ENCODE measurements around the gene CELF4. TPM values are rescaled to one million over a fixed set of nuclear protein-coding genes. Genes with fewer than 3 reads are reported as not detected.

Gene CELF4
- total and polyA plus RNA-seq, 10 donors, result 0.46 to 3.5 (median 0.78) TPM

DNA sequence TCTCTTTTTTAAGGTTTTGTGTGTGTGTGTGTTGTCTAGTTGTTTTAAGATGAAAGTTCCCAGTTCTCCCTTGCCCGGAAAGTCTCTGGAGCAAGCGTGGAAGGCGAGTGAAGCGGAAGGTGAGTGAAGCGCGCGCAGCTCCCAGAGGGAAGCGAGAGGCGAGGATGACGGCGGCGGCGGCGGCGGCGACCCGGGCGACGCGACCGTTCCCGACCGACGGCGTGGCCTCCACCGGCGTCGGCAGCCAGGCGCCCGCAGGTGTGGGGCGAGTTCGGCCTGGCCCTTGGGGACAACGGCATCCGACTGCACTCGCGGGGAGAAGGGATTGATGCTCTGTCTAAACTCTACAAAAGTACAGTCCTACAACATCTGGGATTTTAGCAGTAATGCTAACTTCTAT lies 321.9 kb downstream of the CELF4 start:
- Histone ChIP-seq H3K27ac (no peak overlapping the region), H3K27me3 (replicated peaks in 1 of 7) (peaks cover 0 to 48% (median 7%) of the 10 kb centered on the region in 7 donors), H3K36me3 (no peaks in the 10 kb centered on the region), H3K4me1 (peaks cover 0 to 5% (median 0%) of the 10 kb centered on the region in 6 donors), H3K4me3 (no peak overlapping the region), H3K9me3 (no peaks in the 10 kb centered on the region)
- TF ChIP-seq, protein P1, sequence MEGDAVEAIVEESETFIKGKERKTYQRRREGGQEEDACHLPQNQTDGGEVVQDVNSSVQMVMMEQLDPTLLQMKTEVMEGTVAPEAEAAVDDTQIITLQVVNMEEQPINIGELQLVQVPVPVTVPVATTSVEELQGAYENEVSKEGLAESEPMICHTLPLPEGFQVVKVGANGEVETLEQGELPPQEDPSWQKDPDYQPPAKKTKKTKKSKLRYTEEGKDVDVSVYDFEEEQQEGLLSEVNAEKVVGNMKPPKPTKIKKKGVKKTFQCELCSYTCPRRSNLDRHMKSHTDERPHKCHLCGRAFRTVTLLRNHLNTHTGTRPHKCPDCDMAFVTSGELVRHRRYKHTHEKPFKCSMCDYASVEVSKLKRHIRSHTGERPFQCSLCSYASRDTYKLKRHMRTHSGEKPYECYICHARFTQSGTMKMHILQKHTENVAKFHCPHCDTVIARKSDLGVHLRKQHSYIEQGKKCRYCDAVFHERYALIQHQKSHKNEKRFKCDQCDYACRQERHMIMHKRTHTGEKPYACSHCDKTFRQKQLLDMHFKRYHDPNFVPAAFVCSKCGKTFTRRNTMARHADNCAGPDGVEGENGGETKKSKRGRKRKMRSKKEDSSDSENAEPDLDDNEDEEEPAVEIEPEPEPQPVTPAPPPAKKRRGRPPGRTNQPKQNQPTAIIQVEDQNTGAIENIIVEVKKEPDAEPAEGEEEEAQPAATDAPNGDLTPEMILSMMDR (IDR thresholded peaks at IDR 0.05 in 8 of 11, conservative IDR thresholded peaks at IDR 0.05 in 3 of 11), result no peak
- TF ChIP-seq POLR2A (IDR thresholded peaks at IDR 0.05) (no peak), POLR2AphosphoS5 (IDR thresholded peaks at IDR 0.05) (no peak)
- peak; percentile 64 for DNase-seq
- 5 to 20% (median 10%) methylated on average over 23 to 36 of the region's 36 CpGs for WGBS, 5 donors
- intact Hi-C loops (cut with DNase I; ENCODE audit: low total_unique reads), result no loop called here

DNA sequence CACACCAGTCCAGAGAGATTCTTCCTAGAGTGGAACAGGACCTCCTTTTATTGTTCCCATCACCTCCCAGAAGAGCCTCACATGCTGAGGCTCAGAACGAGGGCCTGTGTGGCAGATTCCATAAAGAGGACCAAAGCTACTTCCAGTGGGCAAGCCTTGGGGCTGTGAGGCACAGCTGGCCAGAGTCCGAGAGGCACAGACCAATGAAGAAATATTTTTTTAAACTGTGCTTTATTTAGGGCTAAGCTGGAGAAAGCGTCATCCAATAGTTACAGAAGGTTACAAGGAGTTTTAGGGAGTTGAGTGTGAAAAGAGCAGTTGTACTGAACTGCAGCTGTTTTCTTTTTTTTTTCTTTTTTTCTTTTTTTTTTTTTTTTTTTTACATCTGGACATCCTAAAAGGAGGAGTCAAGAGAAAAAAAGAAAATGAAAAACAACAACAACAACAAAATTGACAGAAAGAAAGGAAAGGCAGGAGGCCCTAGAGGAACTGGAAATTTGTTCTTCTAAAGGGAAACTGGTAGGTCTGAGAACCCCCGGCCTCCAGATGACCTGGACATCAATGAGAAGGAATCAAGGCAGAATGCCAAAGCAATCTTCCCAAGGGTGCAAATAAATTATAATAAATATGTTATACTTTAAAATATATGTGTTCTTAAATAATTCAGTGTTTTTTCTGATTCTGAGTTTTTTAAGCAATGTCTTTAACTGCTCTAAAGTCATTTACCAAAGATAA lies 322.6 kb downstream of the CELF4 start:
- Histone ChIP-seq H3K9me3 (no peaks in the 10 kb centered on the region), H3K27ac (no peak overlapping the region), H3K27me3 (replicated peaks in 1 of 7) (peaks cover 0 to 47% (median 7%) of the 10 kb centered on the region in 7 donors), H3K36me3 (no peaks in the 10 kb centered on the region), H3K4me3 (no peak overlapping the region), H3K4me1 (peaks cover 0 to 5% (median 0%) of the 10 kb centered on the region in 6 donors)
- DNase-seq, result no peak
- intact Hi-C loops (cut with DNase I; ENCODE audit: low total_unique reads), result no loop called here
- 66 to 90% (median 75%) methylated on average over 4 of the region's 4 CpGs for WGBS, 5 donors
- TF ChIP-seq, protein P1 (IDR thresholded peaks at IDR 0.05 in 8 of 11, conservative IDR thresholded peaks at IDR 0.05 in 3 of 11), result no peak

DNA sequence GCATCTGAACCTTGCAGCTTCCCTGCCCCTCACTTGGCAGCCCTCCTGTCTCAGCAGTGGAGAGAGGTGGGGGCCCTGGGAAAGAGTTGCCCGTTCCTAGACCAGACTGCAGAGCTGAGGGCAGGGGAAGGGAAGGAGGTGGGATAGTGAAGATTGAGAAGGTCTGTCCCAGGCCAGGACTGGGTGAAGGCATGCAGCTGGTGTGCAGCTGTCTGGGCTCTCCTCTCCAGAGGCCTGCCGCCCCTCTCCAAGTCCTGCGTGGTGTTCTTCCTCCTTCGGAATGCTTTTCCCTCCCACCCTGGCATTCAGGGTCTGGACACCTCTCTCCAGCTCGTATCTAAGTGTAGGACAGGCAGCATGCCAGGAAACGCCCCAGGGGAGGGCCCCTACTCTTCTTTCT lies 323.5 kb downstream of the CELF4 start:
- Histone ChIP-seq H3K27ac (no peak overlapping the region), H3K4me3 (no peak overlapping the region), H3K27me3 (replicated peaks in 1 of 7) (peaks cover 0 to 47% (median 7%) of the 10 kb centered on the region in 7 donors), H3K4me1 (peaks cover 0 to 5% (median 0%) of the 10 kb centered on the region in 6 donors), H3K9me3 (no peaks in the 10 kb centered on the region), H3K36me3 (no peaks in the 10 kb centered on the region)
- WGBS, 5 donors, result 58 to 76% (median 62%) methylated on average over 4 to 6 of the region's 6 CpGs
- intact Hi-C loops (cut with DNase I; ENCODE audit: low total_unique reads), result no loop called here
- DNase-seq, result peak; percentile 49
- TF ChIP-seq POLR2AphosphoS5 (IDR thresholded peaks at IDR 0.05) (no peak), POLR2A (IDR thresholded peaks at IDR 0.05) (no peak)
- TF ChIP-seq, protein P1 (IDR thresholded peaks at IDR 0.05 in 8 of 11, conservative IDR thresholded peaks at IDR 0.05 in 3 of 11), result no peak

DNA sequence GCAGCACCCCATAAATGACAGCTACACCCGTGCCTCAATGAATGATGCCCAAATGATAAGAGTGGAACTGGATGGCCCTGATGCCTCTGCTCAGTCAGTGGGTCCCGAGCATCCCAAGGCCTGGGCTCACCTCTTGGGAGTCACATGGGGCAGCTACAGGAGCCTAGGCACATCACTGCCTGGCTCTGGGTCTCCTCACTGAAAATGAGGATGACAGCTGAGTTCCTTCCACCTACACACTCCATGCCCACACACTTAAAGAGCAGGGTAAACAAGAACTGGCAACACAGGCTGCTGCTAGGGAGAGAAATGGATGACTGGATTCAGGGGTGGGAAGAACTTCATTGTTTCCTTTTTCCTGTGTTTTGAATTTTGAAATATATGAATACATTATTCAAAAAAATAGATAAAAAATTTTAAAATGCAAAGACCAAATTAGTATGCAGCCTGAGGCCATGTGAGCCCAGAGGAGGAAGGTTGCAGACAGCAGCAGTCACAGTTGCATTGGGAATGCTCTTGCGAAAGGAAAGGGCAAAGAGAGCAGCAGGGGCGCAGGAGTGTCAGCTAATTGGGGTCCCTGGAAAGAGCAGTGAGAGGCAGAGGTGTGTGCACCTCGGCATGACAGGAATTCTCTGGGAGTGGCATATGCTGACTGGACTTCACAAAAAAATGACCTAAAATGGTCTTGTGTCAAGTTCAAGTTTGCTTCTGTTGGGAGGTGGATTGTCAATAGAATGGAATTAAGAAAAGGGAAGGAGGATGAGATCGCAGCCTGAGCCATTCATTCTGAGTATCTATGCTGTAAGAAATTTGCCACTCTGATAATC lies 327.1 kb downstream of the CELF4 start:
- TF ChIP-seq POLR2AphosphoS5 (IDR thresholded peaks at IDR 0.05), result no peak
- no peak for TF ChIP-seq POLR2A (IDR thresholded peaks at IDR 0.05)
- TF ChIP-seq, protein P1 (IDR thresholded peaks at IDR 0.05 in 8 of 11, conservative IDR thresholded peaks at IDR 0.05 in 3 of 11), result no peak
- peaks cover 0 to under 1% (median 0%) of the 10 kb centered on the region in 6 donors for H3K4me1 ChIP-seq
- H3K27me3 ChIP-seq (replicated peaks in 1 of 7), result peaks cover 0 to 19% (median 0%) of the 10 kb centered on the region in 7 donors
- H3K4me3 ChIP-seq, result no peak overlapping the region
- WGBS, 5 donors, result 78 to 89% (median 85%) methylated on average over 6 of the region's 6 CpGs
- no peak for DNase-seq
- no peak overlapping the region for H3K27ac ChIP-seq
- H3K36me3 ChIP-seq, result no peaks in the 10 kb centered on the region
- intact Hi-C loops (cut with DNase I; ENCODE audit: low total_unique reads), result no loop called here
- no peaks in the 10 kb centered on the region for H3K9me3 ChIP-seq

Data from spleen (tissue), 11 donors.